ENCODE measurements around the gene PUM2.

The PUM2 gene

DNA sequence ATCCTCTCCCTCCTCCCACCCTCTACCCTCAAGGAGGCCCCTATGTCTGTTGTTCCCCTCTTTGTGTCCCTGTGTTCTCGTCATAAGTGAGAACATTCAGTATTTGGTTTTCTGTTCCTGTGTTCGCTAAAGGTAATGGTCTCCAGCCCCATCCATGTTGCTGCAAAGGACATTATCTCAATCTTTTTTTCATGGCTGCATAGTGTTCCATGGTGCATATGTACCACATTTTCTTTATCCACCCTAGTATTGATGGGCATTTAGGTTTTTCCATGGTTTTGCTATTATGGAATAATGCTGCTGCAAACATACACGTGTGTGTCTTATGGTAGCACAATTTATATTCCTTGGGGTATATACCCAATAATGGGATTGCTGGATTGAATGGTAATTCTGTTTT lies 33.0 kb downstream of the PUM2 start:
- no peaks in the 10 kb centered on the region for H3K27me3 Mint-ChIP-seq
- H3K9me3 Mint-ChIP-seq = no peaks in the 10 kb centered on the region
- H3K36me3 Mint-ChIP-seq (ENCODE audit: insufficient read depth) = peaks cover 61% of the 10 kb centered on the region
- DNase-seq (ENCODE audit: low spot score in 2 of 2) (no peak), ATAC-seq (replicated peaks; ENCODE audit: extremely low read depth, poor library complexity, severe bottlenecking) (no peak)
- no peak overlapping the region for H3K4me3 Mint-ChIP-seq
- peaks cover 59% of the 10 kb centered on the region for H3K4me1 Mint-ChIP-seq
- no peak overlapping the region for H3K27ac Mint-ChIP-seq (ENCODE audit: low read depth)

DNA sequence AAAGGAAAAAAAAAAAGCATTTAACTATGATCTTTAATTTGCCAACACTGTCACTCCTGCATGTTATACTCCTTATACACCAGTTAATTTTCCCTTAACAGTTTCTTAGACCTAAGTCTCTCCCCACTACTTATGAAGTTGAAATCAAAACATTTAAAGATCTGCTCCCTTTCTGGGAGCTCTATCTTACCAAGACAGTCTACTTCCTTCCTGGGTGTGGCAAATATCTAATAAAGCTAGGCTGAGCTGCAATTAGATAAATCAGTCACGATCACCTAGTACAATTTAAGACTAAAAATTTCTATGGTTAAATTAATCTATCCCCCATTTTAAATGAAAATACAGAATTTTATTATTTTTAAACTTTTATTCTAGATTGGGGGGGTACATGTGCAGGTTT lies 33.4 kb downstream of the PUM2 start:
- H3K36me3 Mint-ChIP-seq (ENCODE audit: insufficient read depth) = peaks cover 62% of the 10 kb centered on the region
- H3K27ac Mint-ChIP-seq (ENCODE audit: low read depth) = no peak overlapping the region
- H3K9me3 Mint-ChIP-seq = no peaks in the 10 kb centered on the region
- DNase-seq (ENCODE audit: low spot score in 2 of 2) = no peak
- H3K4me3 Mint-ChIP-seq = no peak overlapping the region
- H3K27me3 Mint-ChIP-seq = no peaks in the 10 kb centered on the region
- no peak for ATAC-seq (replicated peaks; ENCODE audit: extremely low read depth, poor library complexity, severe bottlenecking)
- H3K4me1 Mint-ChIP-seq = peaks cover 55% of the 10 kb centered on the region

DNA sequence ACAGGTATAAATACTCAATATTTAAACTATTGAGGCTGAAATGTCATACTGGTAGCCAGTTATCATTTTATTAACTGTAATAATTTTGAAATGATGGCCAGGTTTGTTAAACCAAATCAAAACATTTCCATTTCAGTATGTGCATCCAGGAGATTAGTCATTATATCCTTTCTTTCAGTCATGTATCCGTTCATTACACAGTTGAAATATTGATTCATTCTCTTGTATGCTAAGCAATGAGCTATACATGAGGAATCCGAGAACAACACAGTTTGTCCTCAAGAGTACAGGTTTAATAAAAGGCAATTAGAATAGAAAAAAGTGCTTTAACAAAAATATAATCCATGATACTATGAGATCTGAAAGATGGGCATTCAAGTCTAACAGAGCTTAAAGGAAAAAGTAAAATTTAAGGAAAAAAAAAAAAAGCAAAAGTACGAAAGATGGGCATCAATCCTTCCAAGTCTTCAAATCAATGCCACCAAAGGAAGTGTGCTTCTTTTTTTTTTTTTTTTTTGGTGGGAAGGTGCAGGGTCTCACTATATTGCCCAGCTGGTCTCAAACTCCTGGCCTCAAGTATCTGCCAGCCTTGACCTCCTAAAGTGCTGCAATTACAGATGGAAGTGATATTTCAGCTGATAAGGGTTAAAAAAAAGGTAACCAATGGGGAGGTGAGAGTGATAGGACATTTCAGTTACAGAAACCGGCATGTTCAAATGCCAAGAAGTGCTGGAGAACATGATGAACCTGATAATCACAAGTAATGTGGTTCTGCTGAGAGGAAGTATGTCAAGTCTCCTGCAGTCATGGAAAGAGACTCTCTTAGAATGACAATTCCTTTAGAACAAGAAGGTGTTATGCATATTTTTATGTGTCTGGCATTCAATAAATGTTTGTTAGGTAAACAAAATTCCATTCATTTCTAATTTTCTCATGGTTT lies 35.8 kb downstream of the PUM2 start:
- ATAC-seq (replicated peaks; ENCODE audit: extremely low read depth, poor library complexity, severe bottlenecking) (no peak), DNase-seq (ENCODE audit: low spot score in 2 of 2) (no peak)
- no peak overlapping the region for H3K27ac Mint-ChIP-seq (ENCODE audit: low read depth)
- H3K27me3 Mint-ChIP-seq = no peaks in the 10 kb centered on the region
- H3K36me3 Mint-ChIP-seq (ENCODE audit: insufficient read depth) = peaks cover 58% of the 10 kb centered on the region
- no peak overlapping the region for H3K4me3 Mint-ChIP-seq
- no peaks in the 10 kb centered on the region for H3K9me3 Mint-ChIP-seq
- peaks cover 36% of the 10 kb centered on the region for H3K4me1 Mint-ChIP-seq

DNA sequence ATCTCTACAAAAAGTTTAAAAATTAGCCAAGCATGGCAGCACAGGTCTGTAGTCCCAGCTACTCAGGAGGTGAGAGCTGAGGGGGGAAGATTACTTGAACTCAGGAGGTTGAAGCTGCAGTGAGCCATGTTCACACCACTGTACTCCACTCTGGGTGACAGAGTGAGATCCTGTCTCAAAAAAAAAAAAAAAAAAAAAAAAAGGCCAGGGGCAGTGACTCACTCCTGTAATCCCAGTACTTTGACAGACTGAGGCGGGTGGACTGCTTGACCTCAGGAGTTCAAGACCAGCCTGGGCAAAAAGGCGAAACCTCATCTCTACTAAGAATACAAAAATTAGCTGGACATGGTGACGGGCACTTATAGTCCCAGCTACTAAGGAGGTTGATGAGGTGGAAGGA lies 37.0 kb downstream of the PUM2 start:
- H3K27me3 Mint-ChIP-seq = no peaks in the 10 kb centered on the region
- H3K4me3 Mint-ChIP-seq = no peak overlapping the region
- peaks cover 25% of the 10 kb centered on the region for H3K4me1 Mint-ChIP-seq
- no peak for ATAC-seq (replicated peaks; ENCODE audit: extremely low read depth, poor library complexity, severe bottlenecking)
- no peaks in the 10 kb centered on the region for H3K9me3 Mint-ChIP-seq
- H3K27ac Mint-ChIP-seq (ENCODE audit: low read depth) = no peak overlapping the region
- no peak for DNase-seq (ENCODE audit: low spot score in 2 of 2)
- peaks cover 63% of the 10 kb centered on the region for H3K36me3 Mint-ChIP-seq (ENCODE audit: insufficient read depth)

DNA sequence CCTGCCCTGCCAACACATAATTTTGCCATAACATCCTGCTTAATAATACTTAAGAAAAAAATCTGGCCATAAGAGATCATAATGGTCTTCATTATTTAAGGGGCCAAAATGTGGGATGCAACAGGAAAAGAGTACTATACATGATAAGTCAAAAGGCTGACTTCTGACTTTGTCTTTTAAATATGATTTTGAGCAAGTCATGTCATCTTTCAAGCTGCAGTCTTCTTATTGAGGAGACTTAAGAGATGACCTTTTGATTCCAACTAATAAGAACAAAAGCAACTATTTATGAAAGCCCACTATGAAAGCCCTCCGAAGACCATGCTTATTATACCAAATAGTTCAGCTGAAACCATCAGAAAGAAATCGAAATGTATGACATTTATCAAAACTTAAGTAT lies 41.6 kb downstream of the PUM2 start:
- no peak for ATAC-seq (replicated peaks; ENCODE audit: extremely low read depth, poor library complexity, severe bottlenecking)
- Mint-ChIP-seq H3K36me3 (ENCODE audit: insufficient read depth) (peaks cover 63% of the 10 kb centered on the region), H3K4me1 (peaks cover 13% of the 10 kb centered on the region), H3K27ac (ENCODE audit: low read depth) (peak overlapping the region; percentile 13), H3K4me3 (no peak overlapping the region), H3K9me3 (no peaks in the 10 kb centered on the region), H3K27me3 (no peaks in the 10 kb centered on the region)
- no peak for DNase-seq (ENCODE audit: low spot score in 2 of 2)

DNA sequence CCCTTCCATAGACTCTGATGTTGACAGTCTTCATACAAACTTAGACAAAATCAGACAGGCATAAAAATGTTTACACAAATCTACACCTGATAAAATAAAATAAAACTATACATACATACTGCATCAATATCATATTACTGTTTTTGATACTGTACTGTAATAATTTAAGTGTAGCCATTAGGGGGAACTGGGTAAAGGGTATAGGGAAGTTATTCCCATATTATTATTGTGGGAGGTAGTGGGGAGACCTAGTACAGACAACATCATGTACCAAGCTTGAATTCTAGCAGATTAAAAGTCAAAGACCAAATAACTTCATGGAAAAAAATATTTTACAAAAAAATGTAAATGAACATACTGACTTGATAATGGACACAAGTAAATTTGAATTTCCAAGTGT lies 43.3 kb downstream of the PUM2 start:
- no peak for DNase-seq (ENCODE audit: low spot score in 2 of 2)
- H3K36me3 Mint-ChIP-seq (ENCODE audit: insufficient read depth) = peaks cover 55% of the 10 kb centered on the region
- H3K4me1 Mint-ChIP-seq = peaks cover 8% of the 10 kb centered on the region
- H3K27me3 Mint-ChIP-seq = no peaks in the 10 kb centered on the region
- H3K4me3 Mint-ChIP-seq = no peak overlapping the region
- no peak for ATAC-seq (replicated peaks; ENCODE audit: extremely low read depth, poor library complexity, severe bottlenecking)
- H3K27ac Mint-ChIP-seq (ENCODE audit: low read depth) = no peak overlapping the region
- no peaks in the 10 kb centered on the region for H3K9me3 Mint-ChIP-seq

DNA sequence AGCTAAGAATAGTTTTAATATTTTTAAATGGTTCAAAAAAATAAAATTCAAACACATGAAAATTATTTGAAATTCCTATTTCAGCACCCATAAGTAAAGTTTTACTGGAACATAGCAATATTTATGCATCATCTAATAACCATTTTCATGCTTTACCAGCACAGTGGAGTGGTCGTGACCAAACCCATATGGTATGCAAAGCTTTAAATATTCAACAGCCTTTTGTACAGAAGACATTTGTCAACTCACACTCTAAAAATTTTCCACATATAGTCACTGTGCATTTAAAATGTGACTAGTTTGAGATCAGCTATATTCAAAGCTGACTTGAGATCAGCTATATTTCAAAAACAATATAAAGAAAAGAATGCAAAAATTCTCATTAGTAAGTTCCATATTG lies 46.2 kb downstream of the PUM2 start:
- Mint-ChIP-seq H3K36me3 (ENCODE audit: insufficient read depth) (peaks cover 56% of the 10 kb centered on the region), H3K4me3 (no peak overlapping the region), H3K27me3 (no peaks in the 10 kb centered on the region), H3K9me3 (no peaks in the 10 kb centered on the region), H3K4me1 (peaks cover 8% of the 10 kb centered on the region), H3K27ac (ENCODE audit: low read depth) (peak overlapping the region; percentile 26)
- no peak for ATAC-seq (replicated peaks; ENCODE audit: extremely low read depth, poor library complexity, severe bottlenecking)
- no peak for DNase-seq (ENCODE audit: low spot score in 2 of 2)

DNA sequence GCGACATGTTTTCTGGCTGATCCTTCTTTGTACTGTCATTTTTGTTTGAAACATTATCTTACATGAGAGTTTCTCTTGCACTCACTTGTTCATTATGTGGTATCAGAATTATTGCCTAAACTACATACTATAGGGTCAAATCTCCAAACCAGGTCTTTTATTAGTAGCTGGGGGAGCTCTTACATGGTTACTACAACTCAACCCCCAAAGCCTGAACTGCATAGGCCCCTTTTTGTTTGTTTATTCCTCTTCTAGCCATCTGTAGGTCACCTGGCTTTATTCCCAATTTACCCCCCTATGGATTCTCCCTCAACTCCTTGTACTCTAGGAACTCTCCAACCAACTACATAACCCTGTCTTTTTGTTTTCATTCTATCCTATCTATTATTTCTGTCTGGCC lies 46.7 kb downstream of the PUM2 start:
- peaks cover 54% of the 10 kb centered on the region for H3K36me3 Mint-ChIP-seq (ENCODE audit: insufficient read depth)
- DNase-seq (ENCODE audit: low spot score in 2 of 2) = no peak

DNA sequence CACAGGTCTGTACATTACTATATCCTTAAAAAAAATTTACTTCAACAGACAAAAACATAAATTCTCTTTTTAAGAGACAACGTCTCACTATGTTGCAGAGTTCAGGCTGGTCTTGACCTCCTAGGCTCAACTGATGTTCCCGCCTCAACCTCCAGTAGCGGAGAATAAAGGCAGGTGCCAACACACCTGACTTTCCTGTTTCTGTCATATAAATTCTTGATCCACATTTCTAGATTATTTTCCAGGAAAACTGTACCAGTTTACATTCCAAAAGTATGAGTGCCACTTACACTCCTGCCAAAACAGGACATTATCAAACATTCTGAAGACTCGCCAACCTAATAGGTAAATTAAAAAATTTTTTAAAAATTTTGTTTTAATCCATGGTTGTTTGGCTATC lies 48.6 kb downstream of the PUM2 start:
- H3K4me1 Mint-ChIP-seq = peaks cover 19% of the 10 kb centered on the region
- no peak for DNase-seq (ENCODE audit: low spot score in 2 of 2)

More for the DNA sequence above, 46.7 kb downstream of the PUM2 start:
- Mint-ChIP-seq H3K9me3 (no peaks in the 10 kb centered on the region), H3K4me1 (peaks cover 8% of the 10 kb centered on the region), H3K27ac (ENCODE audit: low read depth) (peak overlapping the region; percentile 26), H3K4me3 (no peak overlapping the region), H3K27me3 (no peaks in the 10 kb centered on the region)
- no peak for ATAC-seq (replicated peaks; ENCODE audit: extremely low read depth, poor library complexity, severe bottlenecking)

DNA sequence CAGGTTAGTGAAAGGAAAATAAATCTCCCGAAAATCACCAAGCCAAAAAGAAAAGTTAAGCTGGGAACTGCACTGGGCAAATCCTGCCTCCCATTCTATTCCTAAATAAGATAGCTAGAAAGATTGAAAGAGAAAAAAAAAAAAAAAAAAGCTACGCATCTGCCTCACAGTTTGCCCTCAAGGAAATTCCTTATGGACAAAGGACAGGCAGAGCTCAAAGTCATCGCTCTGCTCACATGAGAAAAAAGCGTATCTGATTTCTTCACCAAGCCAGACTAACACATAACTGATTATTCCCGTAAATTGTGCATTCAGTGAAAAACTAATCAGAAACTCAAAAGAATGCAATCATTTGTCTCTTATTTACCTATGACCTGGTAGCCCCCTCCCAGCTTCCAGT lies 50.0 kb downstream of the PUM2 start:
- H3K27me3 Mint-ChIP-seq = no peaks in the 10 kb centered on the region
- DNase-seq (ENCODE audit: low spot score in 2 of 2) = no peak
- H3K4me1 Mint-ChIP-seq = peaks cover 26% of the 10 kb centered on the region
- H3K36me3 Mint-ChIP-seq (ENCODE audit: insufficient read depth) = peaks cover 43% of the 10 kb centered on the region
- no peak overlapping the region for H3K4me3 Mint-ChIP-seq
- H3K27ac Mint-ChIP-seq (ENCODE audit: low read depth) = no peak overlapping the region
- ATAC-seq (replicated peaks; ENCODE audit: extremely low read depth, poor library complexity, severe bottlenecking) = no peak
- no peaks in the 10 kb centered on the region for H3K9me3 Mint-ChIP-seq

More for the DNA sequence above, 48.6 kb downstream of the PUM2 start:
- ATAC-seq (replicated peaks; ENCODE audit: extremely low read depth, poor library complexity, severe bottlenecking) = no peak
- no peak overlapping the region for H3K27ac Mint-ChIP-seq (ENCODE audit: low read depth)
- no peaks in the 10 kb centered on the region for H3K27me3 Mint-ChIP-seq
- H3K9me3 Mint-ChIP-seq = no peaks in the 10 kb centered on the region
- H3K36me3 Mint-ChIP-seq (ENCODE audit: insufficient read depth) = peaks cover 45% of the 10 kb centered on the region
- no peak overlapping the region for H3K4me3 Mint-ChIP-seq

DNA sequence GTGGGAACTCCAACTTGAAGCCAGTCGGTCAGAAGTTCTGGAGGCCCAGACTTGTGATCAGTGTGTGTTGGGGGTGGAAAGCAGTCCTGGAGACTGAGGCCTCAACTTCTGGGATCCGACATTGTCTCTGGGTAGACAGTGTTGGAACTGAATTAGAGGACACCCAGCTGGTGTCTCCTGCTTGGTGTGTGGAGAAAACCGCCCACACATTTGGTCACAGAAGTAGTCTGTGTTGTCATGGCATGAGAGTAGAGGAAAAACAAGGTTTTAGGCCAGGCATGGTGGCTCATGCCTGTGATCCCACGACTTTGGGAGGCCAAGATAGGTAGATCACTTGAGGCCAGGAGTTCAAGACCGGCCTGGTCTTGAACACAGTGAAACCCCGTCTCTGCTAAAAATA lies 51.5 kb downstream of the PUM2 start:
- H3K9me3 Mint-ChIP-seq = no peaks in the 10 kb centered on the region
- H3K27me3 Mint-ChIP-seq = no peaks in the 10 kb centered on the region
- ATAC-seq (replicated peaks; ENCODE audit: extremely low read depth, poor library complexity, severe bottlenecking) (no peak), DNase-seq (ENCODE audit: low spot score in 2 of 2) (no peak)
- H3K4me3 Mint-ChIP-seq = no peak overlapping the region
- peaks cover 46% of the 10 kb centered on the region for H3K36me3 Mint-ChIP-seq (ENCODE audit: insufficient read depth)
- no peak overlapping the region for H3K27ac Mint-ChIP-seq (ENCODE audit: low read depth)
- peaks cover 26% of the 10 kb centered on the region for H3K4me1 Mint-ChIP-seq

DNA sequence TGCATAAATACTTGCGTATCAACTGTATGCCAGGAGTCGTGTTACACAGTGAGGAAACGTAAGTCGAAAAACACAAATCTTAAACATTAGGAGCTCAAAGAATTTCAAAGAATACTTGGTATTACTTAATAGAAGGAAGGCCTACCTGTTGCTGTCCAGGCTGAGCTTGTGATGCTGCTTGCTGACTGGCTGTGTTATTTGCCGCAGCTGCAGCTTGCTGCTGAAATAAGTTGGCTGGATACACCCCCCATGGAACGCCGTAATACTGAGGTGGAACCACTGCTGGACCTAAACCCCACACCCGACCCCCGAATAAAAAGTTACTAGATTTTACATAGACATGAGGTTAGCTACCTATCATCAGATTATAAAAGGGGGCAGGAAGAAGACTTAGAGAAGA lies 56.4 kb downstream of the PUM2 start:
- Mint-ChIP-seq H3K4me3 (no peak overlapping the region), H3K36me3 (ENCODE audit: insufficient read depth) (peaks cover 53% of the 10 kb centered on the region), H3K9me3 (no peaks in the 10 kb centered on the region), H3K4me1 (peaks cover 25% of the 10 kb centered on the region), H3K27ac (ENCODE audit: low read depth) (no peak overlapping the region), H3K27me3 (no peaks in the 10 kb centered on the region)
- DNase-seq (ENCODE audit: low spot score in 2 of 2) (no peak), ATAC-seq (replicated peaks; ENCODE audit: extremely low read depth, poor library complexity, severe bottlenecking) (no peak)

DNA sequence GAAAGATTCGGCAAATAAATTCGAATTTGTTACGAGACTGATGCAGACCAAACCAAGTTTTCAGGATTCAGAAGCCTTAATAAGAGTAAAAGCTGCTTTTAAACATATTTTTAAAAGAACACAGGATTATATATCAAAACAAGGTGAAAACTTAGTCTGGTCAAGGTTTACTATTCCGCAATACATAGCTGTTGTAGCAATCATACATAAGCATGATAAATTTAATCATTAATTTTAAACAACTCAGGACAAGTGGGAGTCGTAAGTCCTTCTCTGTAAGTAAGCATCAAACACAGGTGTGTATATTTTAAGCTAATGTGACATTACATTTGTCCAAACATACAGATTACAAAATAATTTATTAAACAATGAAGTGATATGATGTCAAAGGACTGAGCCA lies 57.7 kb downstream of the PUM2 start:
- H3K4me3 Mint-ChIP-seq = no peak overlapping the region
- H3K27me3 Mint-ChIP-seq = no peaks in the 10 kb centered on the region
- H3K36me3 Mint-ChIP-seq (ENCODE audit: insufficient read depth) = peaks cover 48% of the 10 kb centered on the region
- ATAC-seq (replicated peaks; ENCODE audit: extremely low read depth, poor library complexity, severe bottlenecking) (no peak), DNase-seq (ENCODE audit: low spot score in 2 of 2) (no peak)
- no peak overlapping the region for H3K27ac Mint-ChIP-seq (ENCODE audit: low read depth)
- peaks cover 23% of the 10 kb centered on the region for H3K4me1 Mint-ChIP-seq
- no peaks in the 10 kb centered on the region for H3K9me3 Mint-ChIP-seq

Data from central memory CD8-positive, alpha-beta T cell (primary cell).